ENCODE results near the gene C1QTNF3.

The C1QTNF3 gene

DNA sequence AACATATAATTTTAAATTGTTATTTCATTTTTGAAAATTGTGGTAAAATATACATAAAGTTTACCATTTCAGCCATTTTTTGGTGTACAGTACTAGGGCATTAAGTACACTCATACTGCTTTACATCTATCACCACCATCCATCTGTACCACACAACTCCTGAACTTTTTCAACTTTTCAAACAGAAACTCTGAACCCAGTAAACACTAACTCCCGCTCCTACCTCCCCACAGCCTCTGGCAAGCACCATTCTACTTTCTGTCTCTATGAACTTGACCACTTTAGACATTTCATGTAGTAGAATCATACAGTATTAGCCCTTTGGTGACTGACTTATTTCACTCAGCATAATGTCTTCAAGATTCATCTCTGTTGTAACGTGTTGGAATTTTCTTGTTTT lies 50.1 kb downstream of the C1QTNF3 start:
- no peak for DNase-seq

DNA sequence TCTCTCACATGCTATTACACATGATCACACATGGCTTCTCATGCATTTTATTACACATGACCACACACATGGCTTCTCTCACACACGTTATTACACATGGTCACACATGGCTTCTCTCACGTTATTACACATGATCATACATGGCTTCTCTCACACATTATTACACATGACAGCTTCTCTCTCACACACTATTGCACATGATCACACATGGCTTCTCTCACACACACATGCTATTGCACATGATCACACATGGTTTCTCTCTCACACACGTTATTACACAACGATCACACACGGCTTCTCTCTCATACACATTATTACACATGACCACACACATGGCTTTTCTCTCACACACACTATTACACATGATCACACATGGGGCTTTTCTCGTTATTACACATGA lies 57.6 kb downstream of the C1QTNF3 start:
- no peak for DNase-seq

DNA sequence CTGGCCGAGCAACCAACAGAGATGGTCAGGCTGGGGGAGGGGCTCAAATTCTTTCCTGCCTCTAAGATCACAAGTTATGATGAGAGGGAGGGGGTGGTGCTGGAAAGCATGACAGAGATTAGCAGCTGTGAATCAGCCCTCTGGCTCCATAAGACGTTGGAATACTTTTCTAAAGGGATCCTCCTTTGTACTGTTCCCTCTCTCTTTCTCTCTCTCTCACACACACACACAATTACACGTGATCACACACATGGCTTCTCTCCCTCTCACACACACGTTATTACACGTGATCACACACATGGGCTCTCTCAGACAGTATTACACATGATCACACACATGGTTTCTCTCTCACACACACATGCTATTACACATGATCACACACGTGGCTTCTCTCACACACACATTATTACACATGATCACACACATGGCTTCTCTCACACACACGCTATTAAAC lies 58.3 kb downstream of the C1QTNF3 start, which contains the start of gene SLC45A2:
SLC45A2 (minus strand) TSS at position 23 of the 454 bp plus-strand sequence. CDS start 110 bp downstream, outside the sequence.
- no peak for DNase-seq

DNA sequence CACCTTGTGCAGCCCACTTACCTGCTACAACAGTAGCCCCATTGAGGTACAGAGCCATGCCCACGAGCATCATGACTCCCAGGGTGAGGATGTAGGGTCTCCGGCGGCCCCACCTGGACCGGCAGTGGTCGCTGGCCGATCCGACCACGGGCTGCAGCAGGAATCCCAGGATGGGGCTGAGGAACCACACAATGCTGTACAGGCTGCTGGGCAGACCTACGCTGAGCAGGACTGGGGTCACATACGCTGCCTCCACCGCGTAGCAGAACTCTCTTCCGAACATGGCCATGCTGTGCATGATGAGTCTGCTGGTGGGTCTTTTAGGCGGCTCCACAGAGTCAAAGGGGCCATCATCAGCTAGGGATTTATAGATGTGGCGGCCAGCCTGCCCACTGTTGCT lies 58.8 kb downstream of the C1QTNF3 start:
- no peak for DNase-seq

DNA sequence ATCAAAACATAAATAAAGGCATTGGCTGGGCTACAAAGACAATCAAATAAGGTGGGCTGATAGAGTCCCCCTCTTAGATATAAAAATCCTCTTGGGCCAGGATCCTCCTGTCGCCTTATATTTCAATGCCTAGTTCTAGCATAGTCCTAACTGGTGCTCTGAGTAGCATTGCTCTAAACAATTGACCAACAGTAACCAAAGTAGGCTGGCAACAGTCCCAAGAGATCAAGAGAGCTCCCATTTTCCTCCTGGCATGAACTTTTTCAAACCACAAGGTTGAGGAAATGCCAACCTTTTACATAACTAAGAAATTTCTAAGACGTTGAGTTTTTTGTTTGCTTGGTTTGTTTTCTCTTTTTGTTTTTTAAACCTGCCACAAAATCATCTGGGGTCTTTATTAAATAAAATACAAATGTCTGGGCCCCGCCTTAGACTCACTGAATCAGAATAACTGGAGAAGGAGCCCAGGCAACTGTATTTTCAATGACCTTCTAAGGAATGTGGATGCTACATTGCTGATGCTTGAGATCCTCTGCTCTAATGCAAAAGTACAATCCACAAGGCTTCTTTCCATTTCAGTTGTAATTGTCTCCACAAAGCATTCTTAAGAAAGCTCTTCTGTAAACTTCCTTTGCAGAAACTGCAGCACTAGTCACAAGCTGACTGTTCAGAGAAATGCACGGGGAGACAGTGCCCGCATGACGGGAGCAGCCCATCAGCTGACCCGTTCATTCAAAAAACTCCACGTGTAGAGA lies 61.4 kb downstream of the C1QTNF3 start:
- no peak for DNase-seq

DNA sequence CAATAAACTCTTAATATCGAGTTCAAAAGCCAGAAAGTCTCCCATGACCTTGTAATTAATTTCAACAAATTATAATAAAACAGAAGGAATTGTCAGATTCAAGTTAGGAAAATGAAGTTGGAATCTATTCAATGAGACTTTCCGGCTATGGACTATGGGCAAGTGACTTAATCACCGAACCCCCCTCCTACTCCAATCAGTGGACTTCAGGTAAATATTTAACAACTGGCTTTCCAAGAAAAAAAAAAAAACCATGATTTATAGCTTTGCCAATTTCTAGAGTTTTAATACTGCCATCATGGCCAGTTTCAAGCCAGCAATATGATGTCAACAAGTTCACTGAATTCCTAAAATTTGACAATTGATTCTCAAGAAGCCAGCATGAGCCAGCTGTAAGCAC lies 63.0 kb downstream of the C1QTNF3 start:
- DNase-seq, result no peak

DNA sequence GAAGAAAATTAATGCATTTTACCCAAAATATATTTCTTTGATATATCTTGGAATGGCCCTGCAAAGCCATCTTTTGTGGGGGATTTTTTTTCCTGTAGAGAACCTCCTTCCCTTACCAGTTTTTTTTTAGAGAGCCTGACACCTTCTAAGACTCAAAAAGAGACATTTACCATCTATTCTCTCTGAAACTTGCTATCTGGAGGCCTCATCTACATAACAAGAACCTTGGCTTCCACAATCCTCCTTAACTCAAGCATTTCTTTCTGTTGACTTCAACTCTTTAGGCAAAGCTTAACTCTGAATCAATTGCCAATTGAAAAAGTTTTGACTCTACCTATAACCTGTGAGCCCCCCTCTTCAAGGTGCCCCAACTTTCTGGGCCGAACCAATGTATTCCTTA lies 64.7 kb downstream of the C1QTNF3 start:
- DNase-seq, result no peak

DNA sequence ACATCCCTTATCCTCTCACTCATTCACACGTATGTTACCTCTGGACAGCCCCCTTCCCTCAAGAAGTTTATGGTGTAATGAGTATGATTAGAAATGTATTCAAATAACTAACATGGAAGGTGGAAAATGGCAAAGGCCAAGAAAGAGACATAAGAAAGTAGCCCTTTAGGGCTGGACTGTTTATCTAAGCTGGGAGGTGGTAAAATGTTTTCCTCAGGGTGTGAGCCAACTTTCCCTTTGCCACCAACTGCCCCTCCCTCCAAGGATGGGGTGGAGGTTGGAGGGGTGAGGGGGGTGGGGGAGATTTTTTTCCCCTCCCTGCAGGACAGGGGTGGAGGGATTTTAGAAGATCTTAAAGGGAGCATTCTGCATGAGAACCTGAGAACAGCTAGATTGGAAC lies 66.7 kb downstream of the C1QTNF3 start:
- DNase-seq, result no peak

DNA sequence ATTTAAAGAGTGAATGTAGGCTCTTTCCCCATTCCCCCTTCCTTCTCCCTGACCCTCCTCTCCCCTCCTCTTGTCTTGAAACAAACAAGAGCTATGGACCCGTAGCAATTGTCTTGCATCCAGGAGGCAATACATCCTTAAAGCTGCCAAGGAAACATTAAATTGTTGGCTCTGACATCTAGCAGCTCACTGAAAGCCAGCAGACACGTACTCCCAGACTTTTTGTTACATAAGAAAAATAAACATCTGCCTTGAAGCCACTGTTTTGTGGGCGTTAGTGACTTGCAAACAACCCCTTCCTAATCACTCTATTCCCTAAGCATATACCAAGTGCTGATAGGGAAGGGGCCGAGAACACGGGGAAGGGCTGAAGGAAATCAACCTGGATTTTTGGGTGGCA lies 67.2 kb downstream of the C1QTNF3 start:
- DNase-seq, result no peak

DNA sequence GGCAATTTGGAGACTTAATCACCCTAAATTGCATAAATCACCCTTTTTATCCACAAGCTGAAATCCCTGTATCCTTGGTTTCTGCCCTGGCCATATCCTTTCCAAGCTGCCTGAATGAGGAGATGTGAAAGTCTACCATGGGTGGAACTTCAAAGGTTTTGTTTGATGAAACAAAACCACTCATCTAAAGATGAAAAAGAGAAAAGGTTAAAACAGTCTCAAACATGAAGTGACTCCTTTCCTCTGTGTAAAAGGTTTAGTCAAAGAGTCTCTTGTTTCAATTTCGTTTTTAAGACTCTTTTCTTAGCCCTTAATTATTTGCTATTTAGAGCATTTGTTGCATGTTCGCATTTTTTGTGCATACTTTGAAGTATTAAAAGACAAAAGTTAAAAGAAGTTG lies 69.7 kb downstream of the C1QTNF3 start:
- DNase-seq, result no peak

DNA sequence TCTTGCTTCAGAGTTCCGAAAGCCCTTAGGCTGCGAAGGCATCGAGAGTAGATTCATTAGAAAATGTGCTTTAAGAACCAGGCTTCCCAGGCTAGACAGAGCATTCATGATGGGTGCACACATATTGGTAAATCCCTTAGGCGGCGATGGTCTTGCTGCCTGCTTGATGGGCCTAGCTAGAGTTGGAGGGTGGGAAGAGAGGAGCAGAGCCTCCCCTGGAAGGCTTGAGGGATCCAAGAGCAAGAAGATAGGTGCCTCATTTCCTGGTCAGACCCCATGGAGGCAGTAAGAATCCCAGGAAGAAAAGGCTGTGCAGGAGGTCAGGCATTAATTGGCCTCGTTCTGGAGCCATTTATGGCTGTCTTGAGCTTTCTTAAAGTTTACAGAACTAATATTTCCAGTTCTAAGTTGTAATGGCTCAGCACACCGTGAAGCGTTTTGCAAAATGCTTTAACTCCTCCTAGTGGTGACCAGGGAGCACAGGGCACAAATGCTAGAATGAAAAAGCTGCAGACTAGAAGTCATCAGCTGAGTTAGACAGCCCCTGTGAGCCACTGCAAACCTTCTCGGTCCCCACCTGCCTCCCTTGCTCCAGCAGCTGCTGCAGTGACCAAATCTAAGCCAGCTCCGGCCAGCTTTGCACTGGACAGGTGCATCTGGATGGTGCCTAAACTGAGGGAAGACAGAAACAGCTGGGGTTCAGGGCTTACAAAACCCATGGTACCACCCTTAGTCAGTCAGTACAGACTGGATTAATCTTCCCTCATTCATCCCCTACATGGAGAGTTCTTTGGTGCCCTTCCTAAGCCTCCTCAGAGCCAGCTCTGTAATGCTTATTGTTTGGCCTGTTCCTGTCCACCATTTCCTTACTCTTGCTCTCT lies 73.2 kb downstream of the C1QTNF3 start:
- DNase-seq, result no peak

DNA sequence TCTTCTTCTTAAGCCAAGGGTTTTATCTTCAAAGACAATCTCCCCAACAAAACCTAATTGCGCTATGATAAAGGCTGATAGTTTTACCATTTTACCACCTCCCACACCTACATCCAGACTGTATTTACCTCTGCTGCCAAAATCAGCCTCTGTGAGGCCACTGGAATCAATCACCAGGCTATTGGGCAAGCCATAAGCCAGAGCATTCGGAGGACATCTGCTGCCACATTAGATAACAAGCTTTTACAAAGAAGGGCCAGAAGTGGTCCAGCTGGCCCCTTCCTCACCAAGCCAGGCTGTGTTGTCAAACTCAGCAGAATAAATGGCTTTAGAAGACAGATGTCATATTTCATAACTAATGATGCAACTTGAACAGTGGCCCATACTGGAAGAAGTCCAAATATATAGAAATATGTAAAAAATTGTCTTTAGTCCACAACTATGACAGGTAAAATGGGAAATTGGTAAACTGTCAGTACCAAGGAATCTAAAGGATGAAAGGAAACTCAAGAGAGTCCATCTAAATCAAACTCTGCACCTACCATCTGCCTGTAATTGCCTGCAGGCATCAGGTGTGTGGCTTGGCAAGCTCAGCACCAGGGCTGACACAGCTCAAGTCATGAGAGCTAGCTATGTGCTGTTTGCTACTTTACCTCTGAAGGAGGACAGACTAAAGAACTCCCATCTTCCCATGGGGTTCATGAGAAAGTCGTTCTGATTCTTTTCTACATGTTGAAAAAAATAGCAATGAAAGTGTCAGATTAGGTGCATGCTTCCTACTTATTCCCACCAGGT lies 74.6 kb downstream of the C1QTNF3 start:
- DNase-seq, result no peak

Data from CD4-positive, alpha-beta T cell treated with Interleukin-15 for 1 hour (primary cell).